ENCODE results near the gene SVOPL. TPM values are rescaled to one million over a fixed set of nuclear protein-coding genes. Genes with fewer than 3 reads are reported as not detected.

SVOPL gene
- total and polyA plus RNA-seq, 2 donors (not counting 1 experiment from before 2014, with no cell fraction given): not detected

- Histone ChIP-seq H3K27me3 (ENCODE audit: control insufficient read depth, insufficient read depth, low read length) (no peaks in the 10 kb centered on the region), H3K27ac (ENCODE audit: insufficient read depth, low read length) (no peak overlapping the region), H3K9ac (ENCODE audit: insufficient read depth, low read length) (no peak overlapping the region), H2AFZ (ENCODE audit: low read length) (no peak overlapping the region), H3K36me3 (ENCODE audit: control insufficient read depth, insufficient read depth, low read length) (no peaks in the 10 kb centered on the region), H3K4me2 (ENCODE audit: extremely low read depth, insufficient read depth, low read length) (no peak overlapping the region), H3K4me3 (replicated peaks in 1 of 4; ENCODE audit: control extremely low read depth in 1 of 4, insufficient read depth in 1 of 4, low read depth in 3 of 4, low read length in 4 of 4) (no peak overlapping the region), H3K4me1 (ENCODE audit: control insufficient read depth, extremely low read depth, insufficient read depth, low read length) (no peaks in the 10 kb centered on the region), H4K20me1 (ENCODE audit: control insufficient read depth, extremely low read depth, insufficient read depth, low read length) (no peaks in the 10 kb centered on the region), H3K79me2 (ENCODE audit: control insufficient read depth, insufficient read depth, low read length) (no peaks in the 10 kb centered on the region), H3K9me3 (ENCODE audit: control insufficient read depth, insufficient read depth, low read depth, low read length) (no peaks in the 10 kb centered on the region)
- no peak for DNase-seq (ENCODE audit: low read depth in 2 of 2)
- TF ChIP-seq CTCF (conservative IDR thresholded peaks at IDR 0.05 in 1 of 2, IDR thresholded peaks at IDR 0.05 in 1 of 2; ENCODE audit: low read depth in 1 of 2, low read length in 2 of 2): no peak
- no peak for TF ChIP-seq EZH2 (IDR thresholded peaks at IDR 0.05; ENCODE audit: low read length, missing control alignments)
Observed at GRCh38 chr7:138657854-138658386, 43.2 kb downstream of the SVOPL start.

- Histone ChIP-seq H3K9me3 (ENCODE audit: control insufficient read depth, insufficient read depth, low read depth, low read length) (no peaks in the 10 kb centered on the region), H3K27ac (ENCODE audit: insufficient read depth, low read length) (no peak overlapping the region), H2AFZ (ENCODE audit: low read length) (no peak overlapping the region), H3K79me2 (ENCODE audit: control insufficient read depth, insufficient read depth, low read length) (no peaks in the 10 kb centered on the region), H3K27me3 (ENCODE audit: control insufficient read depth, insufficient read depth, low read length) (no peaks in the 10 kb centered on the region), H3K4me2 (ENCODE audit: extremely low read depth, insufficient read depth, low read length) (no peak overlapping the region), H4K20me1 (ENCODE audit: control insufficient read depth, extremely low read depth, insufficient read depth, low read length) (no peaks in the 10 kb centered on the region), H3K9ac (ENCODE audit: insufficient read depth, low read length) (no peak overlapping the region), H3K36me3 (ENCODE audit: control insufficient read depth, insufficient read depth, low read length) (no peaks in the 10 kb centered on the region), H3K4me1 (ENCODE audit: control insufficient read depth, extremely low read depth, insufficient read depth, low read length) (no peaks in the 10 kb centered on the region), H3K4me3 (replicated peaks in 1 of 4; ENCODE audit: control extremely low read depth in 1 of 4, insufficient read depth in 1 of 4, low read depth in 3 of 4, low read length in 4 of 4) (no peak overlapping the region)
- no peak for DNase-seq (ENCODE audit: low read depth in 2 of 2)
- TF ChIP-seq CTCF (conservative IDR thresholded peaks at IDR 0.05 in 1 of 2, IDR thresholded peaks at IDR 0.05 in 1 of 2; ENCODE audit: low read depth in 1 of 2, low read length in 2 of 2): no peak
- TF ChIP-seq EZH2 (IDR thresholded peaks at IDR 0.05; ENCODE audit: low read length, missing control alignments): no peak
Observed at GRCh38 chr7:138656952-138657351, 44.2 kb downstream of the SVOPL start.

- TF ChIP-seq CTCF (conservative IDR thresholded peaks at IDR 0.05 in 1 of 2, IDR thresholded peaks at IDR 0.05 in 1 of 2; ENCODE audit: low read depth in 1 of 2, low read length in 2 of 2) (no peak), EZH2 (IDR thresholded peaks at IDR 0.05; ENCODE audit: low read length, missing control alignments) (no peak)
- Histone ChIP-seq H3K9ac (ENCODE audit: insufficient read depth, low read length) (no peak overlapping the region), H3K27me3 (ENCODE audit: control insufficient read depth, insufficient read depth, low read length) (no peaks in the 10 kb centered on the region), H3K27ac (ENCODE audit: insufficient read depth, low read length) (no peak overlapping the region), H3K36me3 (ENCODE audit: control insufficient read depth, insufficient read depth, low read length) (no peaks in the 10 kb centered on the region), H3K9me3 (ENCODE audit: control insufficient read depth, insufficient read depth, low read depth, low read length) (no peaks in the 10 kb centered on the region), H3K4me3 (replicated peaks in 1 of 4; ENCODE audit: control extremely low read depth in 1 of 4, insufficient read depth in 1 of 4, low read depth in 3 of 4, low read length in 4 of 4) (no peak overlapping the region), H4K20me1 (ENCODE audit: control insufficient read depth, extremely low read depth, insufficient read depth, low read length) (no peaks in the 10 kb centered on the region), H3K4me1 (ENCODE audit: control insufficient read depth, extremely low read depth, insufficient read depth, low read length) (no peaks in the 10 kb centered on the region), H2AFZ (ENCODE audit: low read length) (no peak overlapping the region), H3K79me2 (ENCODE audit: control insufficient read depth, insufficient read depth, low read length) (no peaks in the 10 kb centered on the region), H3K4me2 (ENCODE audit: extremely low read depth, insufficient read depth, low read length) (no peak overlapping the region)
- DNase-seq (ENCODE audit: low read depth in 2 of 2): no peak
Observed at GRCh38 chr7:138654616-138655015, 46.5 kb downstream of the SVOPL start.

Data from fibroblast of lung (primary cell).